ENCODE results near the gene USP10.
"Not testable (repeated sequence)": the region's sequence is repeated elsewhere in the genome, so short reads cannot be mapped to it uniquely, and the experiment has no call there.

Gene USP10

DNA sequence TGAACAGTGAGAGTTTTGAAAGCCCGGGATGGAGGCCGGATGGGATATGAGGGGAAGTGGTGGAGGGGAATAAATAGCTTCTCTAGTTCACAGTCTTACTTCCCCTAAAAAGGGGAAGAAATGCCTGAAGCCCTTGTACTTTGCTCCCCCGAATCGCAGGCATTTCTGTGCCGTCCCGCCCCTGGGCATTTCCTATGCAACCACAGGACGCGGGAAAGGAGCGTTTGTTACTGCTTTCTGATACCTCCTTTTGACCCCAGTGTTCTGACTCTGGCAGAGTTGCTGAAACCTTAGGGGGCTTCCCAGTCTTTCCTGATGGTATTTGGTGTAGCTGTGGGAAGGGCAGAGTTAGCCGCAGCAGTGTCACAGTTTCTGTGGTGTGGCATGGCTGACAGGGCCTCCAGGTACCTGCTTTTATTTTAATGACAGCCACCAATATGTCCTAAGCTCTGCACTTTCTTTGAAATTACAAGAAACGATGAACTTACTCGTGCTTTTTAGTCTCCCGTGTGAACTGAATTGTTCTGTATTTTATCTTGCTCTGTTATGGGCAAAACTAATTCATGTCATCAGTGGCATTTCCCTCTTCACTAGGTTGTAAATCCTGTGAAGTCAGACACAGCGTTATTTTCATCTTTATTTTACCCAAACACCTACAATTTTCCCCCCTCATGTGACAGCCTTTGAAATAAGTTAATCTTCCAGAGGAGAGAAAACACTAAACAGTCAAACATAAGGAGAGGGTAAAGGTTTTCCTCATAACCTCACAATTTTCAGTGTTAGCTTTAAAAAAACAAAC lies 27.1 kb downstream of the USP10 start:
- no peak for DNase-seq (ENCODE audit: low read depth)

DNA sequence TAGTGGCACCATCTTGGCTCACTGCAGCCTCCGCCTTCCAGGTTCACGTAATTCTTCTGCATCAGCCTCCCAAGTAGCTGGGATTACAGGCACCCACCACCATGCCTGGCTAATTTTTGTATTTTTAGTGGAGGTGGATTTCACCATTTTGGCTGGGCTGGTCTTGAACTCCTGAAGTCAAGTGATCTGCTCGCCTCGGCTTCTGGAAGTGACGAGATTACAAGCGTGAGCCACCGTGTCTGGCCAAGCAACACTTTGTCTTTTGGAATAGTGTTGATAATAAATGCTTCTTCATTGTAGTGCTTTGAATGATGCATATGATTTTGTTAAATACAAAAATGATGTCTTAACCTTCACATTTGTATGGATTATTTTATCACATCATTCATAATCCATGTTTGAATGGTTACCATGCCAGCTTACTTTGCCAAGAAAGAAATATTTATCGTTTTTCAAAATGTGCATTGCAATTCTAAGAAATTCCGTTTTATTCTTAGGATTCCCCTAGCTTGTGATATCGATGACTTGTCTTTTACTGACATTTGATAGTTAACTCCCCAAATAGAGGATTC lies 29.1 kb downstream of the USP10 start:
- DNase-seq (ENCODE audit: low read depth): no peak

DNA sequence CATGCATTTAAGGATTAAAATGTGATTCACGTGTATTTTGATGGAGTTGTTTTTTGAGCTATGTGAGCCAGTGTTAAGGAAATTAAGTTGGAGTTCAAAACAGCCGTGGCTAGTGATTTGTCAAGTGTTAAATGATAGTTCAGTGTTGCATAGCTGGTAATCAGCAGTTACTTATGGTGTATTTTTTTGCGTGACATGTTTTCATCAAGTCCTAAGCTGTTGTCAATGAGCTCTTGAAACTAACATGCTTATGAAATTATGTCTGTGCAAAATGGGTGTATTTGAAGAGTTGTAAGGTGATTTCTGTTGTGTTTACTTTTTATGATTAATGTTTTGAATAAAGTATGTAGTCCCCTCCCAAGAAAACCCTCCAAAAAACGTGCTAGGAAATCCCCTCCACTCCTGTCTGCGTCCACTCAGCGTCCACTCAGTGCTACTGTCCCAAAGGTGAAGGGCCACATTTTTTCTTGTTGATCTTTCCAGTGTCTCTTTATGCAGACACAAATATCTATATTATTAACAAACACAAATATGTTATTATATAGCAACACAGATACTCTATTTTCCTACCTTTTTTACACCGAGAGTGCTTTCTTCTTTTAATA lies 30.0 kb downstream of the USP10 start:
- DNase-seq (ENCODE audit: low read depth): no peak

DNA sequence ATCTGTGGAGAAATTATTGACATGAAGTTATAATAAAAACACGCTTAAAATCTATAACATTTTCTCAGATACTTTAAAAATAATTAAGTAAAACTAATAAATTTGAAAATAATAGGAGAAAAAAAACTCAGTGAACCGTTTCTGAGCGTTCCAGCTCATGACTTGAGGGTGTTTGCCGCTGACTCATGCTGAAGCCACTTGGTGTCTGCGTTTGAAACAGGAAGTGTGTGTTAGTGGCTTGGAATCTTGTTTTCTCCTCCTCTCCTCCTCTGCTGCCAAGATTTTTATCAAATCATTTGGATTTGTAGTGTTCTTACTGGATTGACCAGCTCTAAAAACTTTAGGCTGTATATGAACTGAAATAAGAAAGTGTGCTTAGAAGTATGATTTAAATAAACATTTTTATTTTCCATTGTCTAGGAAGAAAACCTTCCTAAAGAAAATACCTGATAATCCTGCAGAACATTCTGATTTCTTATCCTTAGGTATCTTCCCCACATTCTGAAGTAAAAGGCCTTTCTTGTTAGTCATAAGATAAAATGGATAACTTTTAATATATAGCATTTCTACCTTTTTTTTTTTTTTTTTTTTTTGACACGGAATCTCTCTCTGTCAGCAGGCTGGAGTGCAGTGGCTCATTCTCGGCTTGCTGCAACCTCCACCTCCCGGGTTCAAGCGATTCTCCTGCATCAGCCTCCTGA lies 30.8 kb downstream of the USP10 start:
- peak; percentile 83 for DNase-seq (ENCODE audit: low read depth)

DNA sequence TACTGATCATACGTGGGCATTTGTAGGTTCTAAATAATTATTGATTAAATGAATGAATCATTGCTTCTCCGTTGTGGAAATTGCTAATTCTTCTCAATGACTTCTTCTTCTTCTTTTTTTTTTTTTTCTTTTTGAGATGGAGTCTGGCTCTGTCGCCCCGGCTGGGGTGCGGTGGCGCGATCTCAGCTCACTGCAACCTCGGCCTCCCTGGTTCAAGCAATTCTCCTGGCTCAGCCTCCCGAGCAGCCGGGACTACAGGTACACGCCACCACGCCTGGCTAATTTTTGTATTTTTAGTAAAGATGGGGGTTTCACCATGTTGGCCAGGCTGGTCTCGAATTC lies 32.5 kb downstream of the USP10 start:
- DNase-seq (ENCODE audit: low read depth): not testable (repeated sequence)

DNA sequence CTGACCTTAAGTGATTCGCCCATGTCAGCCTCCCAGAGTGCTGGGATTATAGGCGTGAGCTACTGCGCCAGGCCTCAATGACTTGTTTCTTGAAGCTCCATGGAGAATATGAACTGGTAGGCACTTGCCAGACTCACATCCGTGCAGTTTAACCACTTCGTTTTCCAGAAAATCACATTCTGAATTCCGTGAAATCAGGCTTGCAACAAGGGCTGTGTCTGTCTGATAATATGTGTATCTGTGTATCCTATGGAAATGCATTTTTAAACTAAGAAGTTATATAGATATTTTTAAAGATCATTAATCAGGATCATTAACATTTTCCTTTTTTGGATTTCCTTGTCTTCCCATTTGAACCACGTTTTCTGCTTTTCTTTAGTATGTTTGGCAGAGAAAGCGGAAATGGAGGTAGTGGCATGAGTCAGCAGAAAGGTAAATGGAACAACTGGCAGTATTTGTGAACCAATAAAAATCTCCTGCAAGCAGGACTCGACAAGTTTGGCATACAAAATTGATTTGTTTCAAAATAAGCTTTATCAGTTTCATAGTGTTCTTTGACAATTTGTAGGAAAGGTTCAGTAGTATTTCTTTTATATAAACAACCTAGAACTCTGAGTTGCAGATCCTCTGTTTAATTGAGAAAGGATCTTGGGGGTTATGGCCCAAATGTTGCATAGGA lies 33.0 kb downstream of the USP10 start:
- no peak for DNase-seq (ENCODE audit: low read depth)

DNA sequence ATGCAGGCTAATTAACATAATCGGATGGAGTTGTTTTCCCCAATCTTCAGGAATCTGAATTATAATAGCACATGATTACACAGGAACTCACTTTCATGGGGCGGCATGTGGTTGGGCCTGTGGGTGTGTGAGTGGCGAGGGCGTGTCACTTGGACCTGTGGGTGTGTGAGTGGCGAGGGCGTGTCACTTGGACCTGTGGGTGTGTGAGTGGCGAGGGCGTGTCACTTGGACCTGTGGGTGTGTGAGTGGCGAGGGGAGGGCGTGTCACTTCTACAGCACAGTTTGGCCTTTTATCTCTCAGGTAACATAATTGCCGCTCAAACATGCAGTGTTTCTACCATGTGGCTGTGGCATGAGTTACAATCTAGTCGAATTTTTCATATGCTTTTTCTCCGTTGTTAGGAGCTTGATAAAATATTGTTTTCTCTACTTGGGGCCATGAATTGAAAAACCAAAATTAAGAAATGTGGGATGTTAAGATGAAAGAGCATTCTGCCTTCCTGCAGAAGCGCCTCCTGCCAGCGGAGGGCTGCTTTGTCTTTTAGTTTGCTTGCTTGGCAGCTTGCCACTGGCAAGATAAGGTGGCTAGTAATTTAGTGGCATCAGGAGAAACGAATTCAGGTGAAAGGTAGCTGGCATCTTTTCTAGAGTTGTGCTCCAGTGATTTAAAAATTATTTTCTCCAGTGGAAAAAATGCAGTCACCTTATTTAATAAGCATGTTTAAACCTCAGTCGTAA lies 36.2 kb downstream of the USP10 start:
- DNase-seq (ENCODE audit: low read depth): no peak

DNA sequence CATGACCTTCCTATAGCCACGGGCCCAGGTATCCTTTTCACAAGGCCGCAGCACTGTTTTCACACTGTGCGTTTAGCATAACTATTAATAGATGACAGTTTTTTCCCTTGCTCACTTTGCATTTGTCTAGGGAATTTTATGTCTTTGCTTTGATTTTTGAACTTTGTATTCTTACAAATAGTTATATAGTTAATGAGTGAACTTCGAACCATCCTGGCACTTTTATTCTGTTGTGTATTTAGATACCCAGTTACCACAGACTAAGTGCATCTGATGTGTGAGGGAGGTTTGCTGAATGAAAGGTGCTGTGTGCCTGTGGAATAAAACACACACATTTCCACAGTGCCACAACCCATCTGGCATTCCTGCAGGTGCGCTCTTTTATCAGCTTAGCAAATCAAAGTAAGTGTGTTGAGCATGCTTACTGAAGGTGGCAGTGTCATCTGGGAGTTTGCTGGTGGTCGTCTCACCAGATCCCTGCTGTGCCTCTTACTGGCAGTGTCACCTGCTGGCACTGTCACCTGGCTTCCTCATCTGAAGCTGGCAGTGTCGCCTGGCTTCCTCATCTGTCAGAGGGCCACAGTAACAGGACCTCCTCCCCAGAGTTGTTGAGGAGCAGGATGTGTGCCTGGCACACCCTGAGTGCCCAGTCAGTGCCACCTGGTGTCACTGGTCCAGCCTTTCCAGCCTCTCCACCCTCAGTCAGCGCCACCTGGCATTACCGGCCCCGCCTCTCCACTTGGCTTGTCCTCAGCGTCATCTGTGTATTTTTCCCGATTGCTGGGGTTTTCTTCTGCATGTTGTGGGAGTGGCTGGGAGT lies 37.6 kb downstream of the USP10 start:
- DNase-seq (ENCODE audit: low read depth): no peak

DNA sequence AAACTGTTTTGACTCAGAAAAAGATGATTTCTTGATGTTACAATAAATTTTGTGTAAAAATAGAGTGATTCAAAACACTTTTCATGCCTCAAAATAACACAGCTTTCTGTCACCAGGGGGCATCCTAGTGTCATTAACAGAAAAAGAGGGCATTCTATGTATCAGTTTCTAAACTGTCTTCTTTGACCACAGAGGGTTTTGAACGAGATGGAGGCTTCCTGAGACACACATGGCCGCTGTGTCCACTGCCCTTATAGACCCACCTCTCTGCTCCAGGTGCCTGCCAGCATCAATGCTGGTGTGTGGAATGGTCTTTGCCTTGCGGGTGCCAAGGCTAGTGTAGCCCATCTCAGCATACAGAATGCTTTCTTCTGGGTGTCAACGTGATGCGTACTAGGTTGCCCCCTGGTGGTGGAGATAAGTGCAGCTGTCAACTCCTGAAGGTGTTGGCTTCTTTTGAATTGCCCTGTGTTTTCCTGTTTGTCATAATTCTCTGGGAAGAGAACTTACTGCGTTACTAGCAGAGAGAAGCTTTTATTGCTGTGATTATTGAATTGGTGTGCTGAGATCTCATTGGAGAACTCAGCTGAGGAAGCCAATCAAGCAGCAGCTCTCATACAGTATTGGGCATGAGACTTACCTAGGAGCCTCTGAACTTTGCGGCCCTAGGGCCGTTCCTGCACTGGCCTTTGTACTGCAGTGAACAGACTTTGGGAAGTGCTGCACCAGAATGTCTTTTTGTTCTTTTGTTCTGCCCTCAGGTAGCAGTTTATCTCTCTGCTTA lies 38.6 kb downstream of the USP10 start:
- peak; percentile 61 for DNase-seq (ENCODE audit: low read depth)

DNA sequence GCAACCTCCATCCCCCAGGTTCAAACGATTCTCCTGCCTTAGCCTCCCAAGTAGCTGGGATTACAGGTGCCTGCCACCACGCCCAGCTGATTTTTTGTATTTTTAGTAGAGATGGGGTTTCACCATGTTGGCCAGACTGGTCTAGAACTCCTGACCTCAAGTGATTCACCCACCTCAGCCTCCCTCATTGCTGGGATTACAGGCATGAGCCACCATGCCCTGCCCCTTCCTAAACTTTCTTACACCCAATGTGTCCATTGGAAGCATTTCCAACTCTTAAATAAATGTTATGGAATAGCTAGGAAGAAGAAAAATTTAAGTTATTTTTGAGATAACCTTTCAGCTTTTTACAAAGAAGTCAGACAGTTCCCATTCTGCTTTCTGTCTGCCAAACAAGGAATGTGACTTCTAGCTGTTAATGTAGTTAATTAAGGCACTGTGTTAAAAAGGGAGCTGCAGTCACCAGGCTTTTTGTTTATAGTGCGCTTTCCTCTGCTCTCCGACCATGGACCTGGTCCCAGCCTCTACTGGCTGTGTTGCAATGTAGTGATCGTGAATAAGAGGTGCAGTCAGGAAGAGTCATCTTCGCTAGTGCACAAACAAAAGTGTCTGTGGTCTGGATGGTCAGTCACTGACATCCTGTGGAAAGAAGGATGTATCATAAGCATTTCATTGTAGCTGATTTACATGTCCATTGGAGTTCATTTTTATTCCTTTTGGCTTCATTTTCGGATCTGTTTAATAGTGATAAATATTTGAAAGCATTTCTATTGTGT lies 39.7 kb downstream of the USP10 start:
- DNase-seq (ENCODE audit: low read depth): no peak

DNA sequence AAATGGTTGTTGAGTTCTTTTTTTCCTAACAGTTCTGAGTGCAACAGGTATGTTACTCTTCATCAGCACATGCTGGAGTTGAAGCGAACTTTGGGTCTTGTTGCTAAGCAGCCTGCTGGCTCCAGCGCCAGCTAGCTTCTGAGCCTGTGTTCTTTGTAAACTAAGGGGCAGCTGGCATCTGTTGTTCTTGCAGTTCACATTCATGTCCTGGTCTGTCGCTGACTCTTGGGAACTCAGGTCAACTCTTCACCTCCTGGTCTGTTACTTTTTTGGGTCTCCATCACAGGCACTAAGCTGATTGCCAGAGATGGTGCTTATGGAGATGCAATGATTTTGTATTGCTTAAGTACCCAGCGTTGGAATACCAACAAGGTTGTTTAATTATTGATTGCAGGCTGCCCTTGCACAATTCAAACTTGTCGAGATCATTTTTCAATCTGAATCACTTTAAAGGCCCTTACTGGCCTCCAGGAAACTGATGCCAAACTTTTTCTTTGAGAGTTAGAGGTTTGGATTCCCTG lies 40.9 kb downstream of the USP10 start:
- DNase-seq (ENCODE audit: low read depth): no peak

DNA sequence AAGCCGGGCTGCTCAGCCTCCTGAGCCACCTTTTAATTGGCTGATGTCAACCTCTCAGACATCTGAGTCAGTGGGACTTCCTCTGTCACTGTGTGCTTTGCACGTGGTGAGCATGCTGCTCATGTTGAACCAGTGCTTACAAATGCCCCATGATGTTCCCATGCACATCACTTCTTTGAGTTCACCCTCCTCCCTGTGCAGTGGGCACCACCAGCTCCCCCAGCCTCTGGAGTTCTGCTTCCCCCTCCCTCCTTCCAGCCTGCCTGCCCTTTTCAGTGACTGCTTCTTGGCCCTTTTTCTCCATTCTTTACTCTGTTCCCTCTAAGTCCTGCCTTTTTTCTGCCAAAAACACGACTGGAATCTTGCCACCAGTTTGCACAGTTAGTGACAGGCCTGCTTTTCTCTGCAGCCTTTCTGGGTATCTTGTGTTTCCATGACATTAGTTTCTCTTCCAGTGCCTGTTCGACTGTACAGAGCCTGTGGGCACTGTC lies 41.6 kb downstream of the USP10 start:
- DNase-seq (ENCODE audit: low read depth): no peak

DNA sequence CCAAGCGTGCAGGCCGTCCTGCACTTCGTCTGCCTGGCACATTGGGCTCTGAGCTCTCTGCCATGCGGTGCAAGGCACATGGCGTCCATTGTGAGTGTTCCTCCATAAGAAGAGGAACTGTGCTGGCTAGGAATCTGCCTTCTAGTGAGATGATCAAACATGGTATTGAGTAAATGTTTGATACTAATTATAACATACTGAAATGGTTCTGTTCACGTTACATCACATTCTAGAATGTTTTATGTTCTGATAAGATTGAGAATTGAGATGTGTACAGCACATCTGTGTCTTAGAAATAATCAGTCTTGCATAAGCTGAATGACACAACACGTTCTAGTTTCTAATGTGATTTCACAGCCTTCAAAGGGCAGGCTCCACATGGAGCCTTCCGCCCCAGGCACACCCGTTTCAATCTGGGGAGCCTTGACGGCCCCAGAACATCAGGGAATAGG lies 42.9 kb downstream of the USP10 start:
- no peak for DNase-seq (ENCODE audit: low read depth)

DNA sequence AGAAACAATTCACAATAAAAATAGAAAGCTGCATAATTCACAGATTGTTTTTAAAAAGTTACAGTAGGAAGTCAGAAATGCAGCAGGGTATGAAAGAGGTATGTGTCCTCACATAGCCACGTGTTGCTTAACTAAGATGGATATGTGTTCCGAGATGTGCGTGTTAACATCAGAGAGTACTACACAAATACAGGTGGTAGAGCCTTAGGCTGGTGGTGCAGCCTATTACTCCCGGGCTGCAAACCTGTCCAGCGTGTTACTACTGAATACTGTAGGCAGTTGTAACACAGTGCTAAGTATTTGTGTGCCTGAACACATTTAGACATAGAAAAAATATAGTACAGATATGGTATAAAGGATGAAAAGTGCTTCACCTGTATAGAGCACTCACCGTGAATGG lies 46.4 kb downstream of the USP10 start:
- DNase-seq (ENCODE audit: low read depth): no peak

DNA sequence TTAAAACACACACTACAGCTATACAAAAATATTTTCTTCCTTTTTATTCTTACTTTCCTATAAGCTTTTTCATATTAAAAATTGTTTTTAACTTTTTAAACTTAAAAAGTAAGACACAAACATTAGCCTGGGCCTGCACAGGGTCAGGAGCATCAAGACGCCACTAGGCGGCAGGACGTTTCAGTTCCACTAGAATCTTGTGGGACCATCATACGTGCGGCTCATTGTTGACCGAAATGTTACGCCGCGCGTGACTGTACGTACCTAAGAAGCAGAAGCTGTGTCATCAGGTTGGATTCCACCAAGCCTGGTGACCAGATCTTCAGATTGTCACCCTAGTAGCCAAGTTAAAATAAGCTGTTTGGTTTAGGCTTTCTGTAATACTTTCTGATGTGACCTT lies 47.1 kb downstream of the USP10 start:
- no peak for DNase-seq (ENCODE audit: low read depth)

DNA sequence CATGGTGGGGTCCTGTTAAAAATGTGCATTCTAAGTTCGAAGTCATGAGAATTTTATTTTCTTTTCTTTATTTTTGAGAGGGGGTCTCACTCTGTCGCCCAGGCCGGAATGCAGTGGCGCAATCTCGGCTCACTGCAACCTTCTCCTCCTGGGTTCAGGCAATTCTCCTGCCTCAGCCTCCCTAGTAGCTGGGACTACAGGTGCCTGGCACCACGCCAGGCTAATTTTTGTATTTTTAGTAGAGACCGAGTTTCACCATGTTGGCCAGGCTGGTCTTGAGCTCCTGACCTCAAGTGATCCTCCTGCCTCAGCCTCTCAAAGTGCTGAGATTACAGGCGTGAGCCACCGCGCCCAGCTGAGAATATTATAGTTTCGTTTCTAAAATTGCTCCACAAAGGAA lies 48.4 kb downstream of the USP10 start:
- not testable (repeated sequence) for DNase-seq (ENCODE audit: low read depth)

DNA sequence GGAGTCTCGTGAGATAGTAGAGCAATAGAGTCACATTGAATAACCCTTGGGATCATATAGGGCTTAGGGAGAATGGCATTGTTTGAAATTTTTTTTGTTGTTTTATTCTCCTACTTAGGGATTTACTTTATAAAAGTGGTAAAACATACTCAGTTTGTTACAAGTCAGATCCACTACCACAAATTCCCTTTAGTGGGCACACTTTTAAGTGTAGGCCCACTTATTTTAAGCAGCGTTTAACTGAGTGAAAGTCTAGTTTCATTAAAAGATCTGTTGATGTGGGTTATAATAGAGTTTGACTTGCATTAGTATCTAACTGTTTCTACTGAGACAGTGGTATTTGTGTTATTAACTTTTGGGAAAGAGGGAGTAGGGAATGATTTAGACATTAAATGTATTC lies 49.3 kb downstream of the USP10 start:
- DNase-seq (ENCODE audit: low read depth): no peak

DNA sequence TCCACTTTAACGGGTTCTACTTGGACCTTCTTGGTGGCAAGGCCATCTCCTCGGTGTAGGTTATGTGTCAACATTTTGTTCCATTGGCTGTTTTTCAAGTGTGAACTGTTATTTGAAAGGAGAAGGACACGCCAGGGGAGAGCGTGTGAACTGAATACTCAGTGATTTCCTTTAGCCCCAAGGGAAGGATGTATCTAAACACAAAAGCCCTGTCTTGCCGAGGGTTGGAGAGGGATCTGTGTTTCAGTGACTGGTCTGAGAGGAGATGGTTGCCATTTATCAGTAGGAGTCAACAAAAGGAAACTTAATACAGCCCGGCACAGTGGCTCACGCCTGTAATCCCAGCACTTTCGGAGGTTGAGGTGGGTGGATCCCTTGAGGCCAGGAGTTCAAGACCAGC lies 50.0 kb downstream of the USP10 start:
- no peak for DNase-seq (ENCODE audit: low read depth)

DNA sequence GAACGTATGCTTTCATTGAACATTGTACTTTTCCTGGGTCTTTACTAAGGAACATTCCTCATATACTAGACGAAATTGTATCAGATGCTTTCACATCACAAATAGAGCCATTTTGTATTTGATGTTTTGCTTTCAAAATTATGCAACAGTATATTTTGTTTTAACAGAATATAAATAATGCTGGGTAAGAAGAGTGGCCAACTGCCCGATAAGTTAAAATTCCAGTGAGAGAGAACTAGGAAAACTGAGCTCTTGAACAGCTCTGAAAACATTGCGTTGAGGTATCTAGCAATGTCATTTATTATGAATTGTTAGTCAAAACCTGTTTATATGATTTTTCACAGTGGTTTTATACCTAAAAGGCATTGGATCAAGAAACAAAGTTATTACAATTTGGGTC lies 50.8 kb downstream of the USP10 start:
- no peak for DNase-seq (ENCODE audit: low read depth)

Measured in HS-27A (cell line).